Cardiac muscle cell (in vitro differentiated cells and primary cell): ENCODE results near the gene RPS18. TPM values are rescaled to one million over a fixed set of nuclear protein-coding genes. Genes with fewer than 3 reads are reported as not detected.

Experiments
- DNase-seq, 2 donors: peaks; one replicate each; pipeline versions ENCODE4 v3.0.0 to v3.0.0-alpha.2; 2010 to 2017; ENCODE audit warnings: low read depth in 1 of 2, low spot score in 1 of 2
- H3K27ac ChIP-seq: fragments of 200-600 bp; sonication (generic); 2 replicates; pipeline ENCODE4 v1.5.1; 2016
- H3K27me3 ChIP-seq: fragments of 200-600 bp; sonication (generic); 2 replicates; pipeline ENCODE4 v1.6.0; 2016; ENCODE audit warnings: control low read depth
- H3K36me3 ChIP-seq: fragments of 200-600 bp; sonication (generic); 2 replicates; pipeline ENCODE4 v1.5.1; 2016; ENCODE audit warnings: control low read depth
- H3K4me1 ChIP-seq: fragments of 200-600 bp; sonication (generic); 2 replicates; pipeline ENCODE4 v1.8.1; 2017; ENCODE audit warnings: low read depth, mild to moderate bottlenecking, mixed run types
- H3K4me3 ChIP-seq: fragments of 200-600 bp; sonication (generic); 2 replicates; pipeline ENCODE4 v1.5.1; 2016; ENCODE audit warnings: mild to moderate bottlenecking
- H3K9me3 ChIP-seq: fragments of 200-600 bp; sonication (generic); 2 replicates; pipeline ENCODE4 v1.5.1; 2017; ENCODE audit warnings: low read depth, mild to moderate bottlenecking, control low read depth
- CTCF ChIP-seq: IDR thresholded peaks from 2 replicates; pipeline ENCODE4 v1.5.1; 2012; ENCODE audit warnings: low read depth, mild to moderate bottlenecking, low read length
- polyA plus RNA-seq: library from polyadenylated mRNA; unstranded; fragments of >200 nt; fragmentation: Nextera tagmentation; extraction: Ambion mirVana; gene quantifications from 2 replicates; pipeline ENCODE4 v1.2.1, GENCODE V29; 2016
- total RNA-seq: library from RNA; depleted of rRNA; stranded (reverse); fragments of >200 nt; gene quantifications from 2 replicates; pipeline ENCODE4 v1.2.3, GENCODE V29; 2016

The RPS18 gene
- total and polyA plus RNA-seq, 2 experiments from 2014 or later, result 1,298 to 2,022 TPM

- H3K36me3 ChIP-seq, result peaks cover 22% of the 10 kb centered on the region
Measured at GRCh38 chr6:33290459-33290858, 18.6 kb downstream of the RPS18 start.

GRCh38 chr6:33292996-33293682, 21.3 kb downstream of the RPS18 start:
- TF ChIP-seq CTCF, result no peak
- Histone ChIP-seq H3K27ac (no peak overlapping the region), H3K27me3 (no peaks in the 10 kb centered on the region), H3K4me1 (peaks cover 6% of the 10 kb centered on the region), H3K4me3 (no peak overlapping the region), H3K36me3 (peaks cover 14% of the 10 kb centered on the region), H3K9me3 (no peaks in the 10 kb centered on the region)
- DNase-seq, result no peak

More at GRCh38 chr6:33290459-33290858, 18.6 kb downstream of the RPS18 start:
- no peak for DNase-seq
- Histone ChIP-seq H3K27ac (no peak overlapping the region), H3K9me3 (no peaks in the 10 kb centered on the region), H3K27me3 (no peaks in the 10 kb centered on the region), H3K4me3 (peak overlapping the region; percentile 74), H3K4me1 (peaks cover 4% of the 10 kb centered on the region)
- no peak for TF ChIP-seq CTCF

GRCh38 chr6:33294086-33294823, 22.4 kb downstream of the RPS18 start:
- no peak for DNase-seq
- Histone ChIP-seq H3K27me3 (no peaks in the 10 kb centered on the region), H3K4me3 (no peak overlapping the region), H3K9me3 (no peaks in the 10 kb centered on the region), H3K36me3 (peaks cover 14% of the 10 kb centered on the region), H3K27ac (no peak overlapping the region), H3K4me1 (peaks cover 3% of the 10 kb centered on the region)
- TF ChIP-seq CTCF, result no peak

- Histone ChIP-seq H3K27ac (no peak overlapping the region), H3K27me3 (no peaks in the 10 kb centered on the region), H3K9me3 (no peaks in the 10 kb centered on the region), H3K4me3 (no peak overlapping the region), H3K4me1 (peaks cover 3% of the 10 kb centered on the region), H3K36me3 (peaks cover 14% of the 10 kb centered on the region)
- TF ChIP-seq CTCF, result no peak
- no peak for DNase-seq
Measured at GRCh38 chr6:33295621-33296369, 23.9 kb downstream of the RPS18 start.

GRCh38 chr6:33296797-33297405, 25.0 kb downstream of the RPS18 start:
- H3K36me3 ChIP-seq, result peaks cover 8% of the 10 kb centered on the region
- H3K4me1 ChIP-seq, result peaks cover 3% of the 10 kb centered on the region
- H3K4me3 ChIP-seq, result peak overlapping the region; percentile 97
- TF ChIP-seq CTCF, result no peak
- no peak for DNase-seq
- no peaks in the 10 kb centered on the region for H3K9me3 ChIP-seq
- H3K27me3 ChIP-seq, result no peaks in the 10 kb centered on the region
- H3K27ac ChIP-seq, result no peak overlapping the region
